Amniotic epithelial cell (primary cell): ENCODE measurements around the gene C5orf22.

ENCODE experiments used
- DNase-seq: peaks from one replicate; pipeline ENCODE4 v3.0.0-alpha.2; 2010; ENCODE audit warnings: low read depth

Gene C5orf22

GRCh38 chr5:31604644-31605043 is 72.5 kb downstream of the C5orf22 start:
- DNase-seq = no peak
